Fibroblast of lung (primary cell): ENCODE data around the gene SUSD5. TPM values are rescaled to one million over a fixed set of nuclear protein-coding genes. Genes with fewer than 3 reads are reported as not detected.
"Not testable (repeated sequence)": the region's sequence is repeated elsewhere in the genome, so short reads cannot be mapped to it uniquely, and the experiment has no call there.

Source experiments
- DNase-seq, 2 donors: peaks; one replicate each; pipeline versions ENCODE4 v3.0.0 to v3.0.0-alpha.2; 2010; ENCODE audit warnings: low read depth in 2 of 2
- H2AFZ ChIP-seq: 2 replicates; pipeline ENCODE4 v1.5.1; 2012; ENCODE audit warnings: low read length, control low read depth, inconsistent platforms
- H3K27ac ChIP-seq: 2 replicates; pipeline ENCODE4 v1.5.1; 2011; ENCODE audit warnings: low read length, control low read depth; ENCODE audit not compliant: insufficient read depth
- H3K27me3 ChIP-seq: 2 replicates; pipeline ENCODE4 v1.5.1; 2011; ENCODE audit warnings: mild to moderate bottlenecking, low read length; ENCODE audit not compliant: control insufficient read depth, insufficient read depth
- H3K36me3 ChIP-seq: 2 replicates; pipeline ENCODE4 v1.5.1; 2011; ENCODE audit warnings: low read length; ENCODE audit not compliant: control insufficient read depth, insufficient read depth
- H3K4me1 ChIP-seq: 2 replicates; pipeline ENCODE4 v1.5.1; 2011; ENCODE audit warnings: low read length; ENCODE audit not compliant: control insufficient read depth, insufficient read depth; ENCODE audit errors: extremely low read depth
- H3K4me2 ChIP-seq: 2 replicates; pipeline ENCODE4 v1.5.1; 2011; ENCODE audit warnings: low read length, control low read depth; ENCODE audit not compliant: insufficient read depth; ENCODE audit errors: extremely low read depth
- H3K4me3 ChIP-seq, 4 experiments: fragments of 200-600 bp in 1 of 4; sonication (generic) in 1 of 4; replicated peaks in 1 of 4; 2 replicates each; pipeline ENCODE4 v1.5.1; 2011 to 2016; ENCODE audit warnings: low read length in 4 of 4, low read depth in 3 of 4, mild to moderate bottlenecking in 3 of 4, control low read depth in 2 of 4, inconsistent platforms in 1 of 4, mixed read lengths in 1 of 4; ENCODE audit not compliant: insufficient read depth in 1 of 4; ENCODE audit errors: control extremely low read depth in 1 of 4
- H3K79me2 ChIP-seq: 2 replicates; pipeline ENCODE4 v1.5.1; 2012; ENCODE audit warnings: mild to moderate bottlenecking, low read length, inconsistent platforms; ENCODE audit not compliant: control insufficient read depth, insufficient read depth
- H3K9ac ChIP-seq: 2 replicates; pipeline ENCODE4 v1.5.1; 2011; ENCODE audit warnings: mild to moderate bottlenecking, low read length, control low read depth; ENCODE audit not compliant: insufficient read depth
- H3K9me3 ChIP-seq: 2 replicates; pipeline ENCODE4 v1.5.1; 2012; ENCODE audit warnings: low read depth, low read length; ENCODE audit not compliant: control insufficient read depth, insufficient read depth
- H4K20me1 ChIP-seq: 2 replicates; pipeline ENCODE4 v1.5.1; 2011; ENCODE audit warnings: low read length; ENCODE audit not compliant: control insufficient read depth, insufficient read depth; ENCODE audit errors: extremely low read depth
- EZH2 ChIP-seq: IDR thresholded peaks from 2 replicates; pipeline ENCODE4 v1.5.1; 2012; ENCODE audit warnings: low read length, control low read depth, mild to moderate bottlenecking; ENCODE audit errors: missing control alignments
- polyA plus RNA-seq, 2 donors: library from polyadenylated mRNA; depleted of rRNA in 1 of 2; stranded (reverse) in 1 of 2; unstranded in 1 of 2; fragments of >200 nt; gene quantifications; 2 replicates each; pipeline ENCODE4 v1.2.1, GENCODE V29; 2011 to 2012; ENCODE audit warnings: missing spikeins in 1 of 2
- total RNA-seq: library from RNA; depleted of rRNA; stranded (reverse); fragments of >200 nt; gene quantifications from 2 replicates; pipeline ENCODE4 v1.2.1, GENCODE V29; 2014
- TF ChIP-seq, protein P1 (sequence below), 2 donors: IDR thresholded peaks in 1 of 2; conservative IDR thresholded peaks in 1 of 2; 1 replicate in 1 of 2; 2 replicates in 1 of 2; pipeline ENCODE4 v1.5.1; 2011 to 2012; ENCODE audit warnings: low read length in 2 of 2, control low read depth in 1 of 2, inconsistent platforms in 1 of 2, low read depth in 1 of 2, mild to moderate bottlenecking in 1 of 2

The SUSD5 gene
- total and polyA plus RNA-seq, 2 donors (not counting 1 experiment from before 2014, with no cell fraction given), result 0.75 to 2.3 TPM

DNA sequence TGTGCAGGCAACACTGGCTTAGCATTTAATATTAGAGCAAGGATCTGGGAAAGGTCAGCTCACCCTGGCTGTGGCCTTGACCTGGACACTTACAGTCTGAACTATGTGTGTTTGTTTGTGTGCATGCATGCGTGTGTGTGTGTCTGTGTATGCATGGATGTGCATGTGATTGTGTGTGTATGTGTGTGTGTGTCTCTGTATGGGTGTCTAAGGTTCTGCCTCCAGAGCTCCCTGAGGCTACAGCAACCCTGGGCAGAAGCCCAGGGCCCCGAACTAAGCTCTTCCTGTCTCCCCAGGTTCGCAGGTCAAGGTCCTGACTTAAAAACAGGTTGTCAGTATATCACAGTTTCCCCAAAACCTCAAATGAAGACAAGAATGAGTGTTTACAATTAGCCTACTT lies 51.3 kb downstream of the SUSD5 start:
- H3K9ac ChIP-seq, result no peak overlapping the region
- H3K36me3 ChIP-seq, result no peaks in the 10 kb centered on the region
- H3K4me2 ChIP-seq, result no peak overlapping the region
- TF ChIP-seq, protein P1, sequence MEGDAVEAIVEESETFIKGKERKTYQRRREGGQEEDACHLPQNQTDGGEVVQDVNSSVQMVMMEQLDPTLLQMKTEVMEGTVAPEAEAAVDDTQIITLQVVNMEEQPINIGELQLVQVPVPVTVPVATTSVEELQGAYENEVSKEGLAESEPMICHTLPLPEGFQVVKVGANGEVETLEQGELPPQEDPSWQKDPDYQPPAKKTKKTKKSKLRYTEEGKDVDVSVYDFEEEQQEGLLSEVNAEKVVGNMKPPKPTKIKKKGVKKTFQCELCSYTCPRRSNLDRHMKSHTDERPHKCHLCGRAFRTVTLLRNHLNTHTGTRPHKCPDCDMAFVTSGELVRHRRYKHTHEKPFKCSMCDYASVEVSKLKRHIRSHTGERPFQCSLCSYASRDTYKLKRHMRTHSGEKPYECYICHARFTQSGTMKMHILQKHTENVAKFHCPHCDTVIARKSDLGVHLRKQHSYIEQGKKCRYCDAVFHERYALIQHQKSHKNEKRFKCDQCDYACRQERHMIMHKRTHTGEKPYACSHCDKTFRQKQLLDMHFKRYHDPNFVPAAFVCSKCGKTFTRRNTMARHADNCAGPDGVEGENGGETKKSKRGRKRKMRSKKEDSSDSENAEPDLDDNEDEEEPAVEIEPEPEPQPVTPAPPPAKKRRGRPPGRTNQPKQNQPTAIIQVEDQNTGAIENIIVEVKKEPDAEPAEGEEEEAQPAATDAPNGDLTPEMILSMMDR (conservative IDR thresholded peaks at IDR 0.05 in 1 of 2, IDR thresholded peaks at IDR 0.05 in 1 of 2; ENCODE audit: low read depth in 1 of 2, low read length in 2 of 2), result no peak
- TF ChIP-seq EZH2, result no peak
- no peaks in the 10 kb centered on the region for H3K79me2 ChIP-seq
- DNase-seq, result no peak
- no peak overlapping the region for H3K4me3 ChIP-seq
- no peaks in the 10 kb centered on the region for H3K9me3 ChIP-seq
- H3K27me3 ChIP-seq, result no peaks in the 10 kb centered on the region
- H2AFZ ChIP-seq, result no peak overlapping the region
- no peaks in the 10 kb centered on the region for H4K20me1 ChIP-seq
- no peak overlapping the region for H3K27ac ChIP-seq
- no peaks in the 10 kb centered on the region for H3K4me1 ChIP-seq

GRCh38 chr3:33166095-33166494 lies 52.5 kb downstream of the SUSD5 start:
- no peaks in the 10 kb centered on the region for H3K36me3 ChIP-seq
- no peak overlapping the region for H3K27ac ChIP-seq
- no peak for DNase-seq
- H3K9me3 ChIP-seq, result no peaks in the 10 kb centered on the region
- no peaks in the 10 kb centered on the region for H4K20me1 ChIP-seq
- H3K4me3 ChIP-seq, result no peak overlapping the region
- no peak overlapping the region for H3K4me2 ChIP-seq
- H3K27me3 ChIP-seq, result no peaks in the 10 kb centered on the region
- no peaks in the 10 kb centered on the region for H3K79me2 ChIP-seq
- H2AFZ ChIP-seq, result no peak overlapping the region
- no peak for TF ChIP-seq EZH2
- TF ChIP-seq, protein P1 (conservative IDR thresholded peaks at IDR 0.05 in 1 of 2, IDR thresholded peaks at IDR 0.05 in 1 of 2; ENCODE audit: low read depth in 1 of 2, low read length in 2 of 2), result no peak
- H3K9ac ChIP-seq, result no peak overlapping the region
- no peaks in the 10 kb centered on the region for H3K4me1 ChIP-seq

- Histone ChIP-seq H3K36me3 (no peaks in the 10 kb centered on the region), H3K9ac (no peak overlapping the region)
- TF ChIP-seq, protein P1 (conservative IDR thresholded peaks at IDR 0.05 in 1 of 2, IDR thresholded peaks at IDR 0.05 in 1 of 2; ENCODE audit: low read depth in 1 of 2, low read length in 2 of 2), result no peak
- TF ChIP-seq EZH2, result no peak
Observed at GRCh38 chr3:33165372-33165771, 53.2 kb downstream of the SUSD5 start.

GRCh38 chr3:33162621-33163020 lies 56.0 kb downstream of the SUSD5 start:
- DNase-seq, H3K4me3 ChIP-seq, H4K20me1 ChIP-seq, H3K27ac ChIP-seq, H3K27me3 ChIP-seq, H3K79me2 ChIP-seq, H3K36me3 ChIP-seq, H3K9me3 ChIP-seq, H3K9ac ChIP-seq, H3K4me2 ChIP-seq, H3K4me1 ChIP-seq, H2AFZ ChIP-seq: not testable (repeated sequence)

More at GRCh38 chr3:33165372-33165771, 53.2 kb downstream of the SUSD5 start:
- H3K9me3 ChIP-seq, result no peaks in the 10 kb centered on the region
- no peaks in the 10 kb centered on the region for H3K4me1 ChIP-seq
- no peak overlapping the region for H2AFZ ChIP-seq
- H3K4me2 ChIP-seq, result no peak overlapping the region
- H3K27me3 ChIP-seq, result no peaks in the 10 kb centered on the region
- H4K20me1 ChIP-seq, result no peaks in the 10 kb centered on the region
- DNase-seq, result no peak
- H3K4me3 ChIP-seq, result no peak overlapping the region
- H3K79me2 ChIP-seq, result no peaks in the 10 kb centered on the region
- H3K27ac ChIP-seq, result no peak overlapping the region
